GM18526 (cell line): ENCODE data around the gene ADARB2.

Source experiments
- POLR2A ChIP-seq: IDR thresholded peaks from 3 replicates; pipeline ENCODE4 v1.6.1; 2011; ENCODE audit not compliant: insufficient read length; ENCODE audit errors: extremely low read depth

ADARB2 gene

GRCh38 chr10:1425879-1426278, 311.4 kb downstream of the ADARB2 start:
- no peak for TF ChIP-seq POLR2A

GRCh38 chr10:1424648-1425047, 312.7 kb downstream of the ADARB2 start:
- no peak for TF ChIP-seq POLR2A

DNA sequence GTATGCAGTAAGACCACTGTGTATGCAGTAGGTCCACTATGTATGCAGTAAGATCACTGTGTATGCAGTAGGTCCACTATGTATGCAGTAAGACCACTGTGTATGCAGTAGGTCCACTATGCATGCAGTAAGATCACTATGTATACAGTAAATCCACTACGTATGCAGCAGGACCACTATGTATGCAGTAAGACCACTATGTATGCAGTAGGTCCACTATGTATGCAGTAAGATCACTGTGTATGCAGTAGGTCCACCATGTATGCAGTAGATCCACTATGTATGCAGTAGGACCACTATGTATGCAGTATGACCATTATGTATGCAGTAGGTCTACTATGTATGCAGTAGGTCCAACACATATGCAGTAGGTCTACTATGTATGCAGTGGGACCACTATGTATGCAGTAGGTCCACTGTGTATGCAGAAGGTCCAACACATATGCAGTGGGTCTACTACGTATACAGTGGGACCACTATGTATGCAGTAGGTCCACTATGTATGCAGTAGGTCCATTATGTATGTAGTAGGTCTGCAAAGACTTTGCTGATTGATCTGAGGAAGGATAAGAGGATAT, 313.6 kb downstream of the ADARB2 start:
- no peak for TF ChIP-seq POLR2A

- TF ChIP-seq POLR2A, result no peak
Observed at GRCh38 chr10:1422275-1422674, 315.1 kb downstream of the ADARB2 start.

DNA sequence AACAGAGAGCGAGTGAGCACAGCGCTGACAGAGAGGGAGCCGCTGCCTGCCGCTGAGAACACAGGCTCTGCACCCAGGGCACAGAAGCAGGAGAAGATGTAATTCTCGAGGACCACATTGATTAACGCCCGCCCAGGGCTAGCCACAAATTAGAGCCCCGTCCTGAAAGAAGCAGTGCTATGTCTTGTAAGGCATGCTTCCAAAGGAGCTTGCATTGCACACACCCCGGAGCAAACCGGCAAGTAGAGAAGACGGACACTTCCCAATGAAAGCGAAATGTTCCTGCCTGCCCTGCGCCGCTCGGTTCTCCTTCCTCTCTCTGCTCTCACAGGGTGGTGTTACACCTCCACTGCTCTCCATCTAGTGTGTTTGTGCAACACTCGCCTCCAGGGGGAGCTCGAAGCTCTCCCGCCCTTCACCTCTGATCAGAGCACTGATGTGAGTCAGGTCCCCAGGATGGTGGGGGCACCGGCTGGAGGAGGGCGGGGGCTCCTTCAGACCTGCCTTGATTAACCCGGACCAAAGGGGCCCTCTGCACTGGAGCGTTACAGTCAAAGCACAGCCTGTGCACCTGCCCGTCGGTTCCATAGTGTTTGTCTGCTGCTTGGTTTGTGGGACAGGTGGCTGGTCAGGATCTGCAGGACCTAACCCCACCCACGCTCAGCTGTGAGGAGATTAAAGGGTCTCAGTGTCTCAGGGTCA, 316.5 kb downstream of the ADARB2 start:
- TF ChIP-seq POLR2A, result no peak

DNA sequence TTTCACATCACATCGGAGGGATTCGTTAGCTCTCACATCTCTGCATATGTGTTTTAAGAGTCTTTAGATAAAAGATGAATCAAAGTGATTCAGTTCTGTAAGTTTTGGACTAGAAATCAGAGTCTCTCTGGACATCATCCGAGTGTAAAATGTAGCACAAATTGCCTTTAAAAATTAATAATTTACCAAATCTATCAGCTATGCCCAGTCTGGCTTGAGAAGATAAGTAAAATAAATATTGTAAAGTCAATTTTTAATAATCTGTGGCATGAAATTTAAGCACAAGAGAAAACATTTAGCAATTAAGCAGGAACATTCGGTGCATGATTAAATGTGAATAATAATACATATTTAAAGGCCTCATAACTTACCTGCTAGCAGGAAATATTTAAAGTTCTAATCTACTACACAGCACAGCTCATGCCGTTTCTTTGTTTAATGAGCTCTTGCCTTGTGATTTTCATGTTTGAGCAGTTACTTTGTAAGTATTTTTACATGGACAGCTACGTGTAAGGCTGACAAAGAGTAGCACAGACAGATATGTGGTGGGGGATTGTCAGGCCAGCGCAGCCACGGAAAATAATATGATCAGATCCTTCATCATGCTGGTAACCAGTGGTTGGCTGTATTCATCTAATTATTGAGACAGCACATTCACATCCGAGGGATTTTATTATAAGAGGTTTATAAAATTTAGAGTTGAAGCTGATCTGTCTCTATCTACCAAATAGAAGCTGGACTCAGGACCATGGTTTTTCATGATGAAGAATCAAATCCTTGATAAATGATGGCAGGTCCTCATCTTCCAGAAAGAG, 317.3 kb downstream of the ADARB2 start:
- no peak for TF ChIP-seq POLR2A

DNA sequence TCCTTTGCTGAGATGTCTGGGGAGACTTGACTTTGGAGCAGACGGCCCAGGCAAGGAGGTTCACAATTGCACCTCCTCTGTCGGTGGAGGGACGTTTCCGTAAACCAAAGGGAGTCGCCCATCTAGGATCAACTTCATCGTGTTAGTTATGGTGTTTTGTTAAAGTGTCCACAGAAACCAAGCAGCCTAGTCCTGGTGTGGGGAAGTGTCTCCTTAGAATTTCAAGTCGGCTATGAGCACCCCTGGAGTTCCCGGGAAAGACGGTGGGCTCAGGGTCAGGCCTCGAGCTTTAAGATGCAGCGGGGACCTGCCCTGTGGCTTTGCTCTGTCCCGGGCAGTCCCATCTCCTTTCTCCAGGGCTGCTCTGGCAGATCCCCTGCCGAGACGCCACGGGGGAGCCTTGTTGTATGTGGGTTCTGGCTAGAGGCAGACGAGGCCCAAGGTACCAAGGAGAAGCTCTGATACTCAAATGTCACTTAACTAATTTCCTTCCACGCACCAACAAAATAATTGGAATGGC, 319.2 kb downstream of the ADARB2 start:
- TF ChIP-seq POLR2A, result no peak

GRCh38 chr10:1417574-1417973, 319.8 kb downstream of the ADARB2 start:
- TF ChIP-seq POLR2A, result no peak

DNA sequence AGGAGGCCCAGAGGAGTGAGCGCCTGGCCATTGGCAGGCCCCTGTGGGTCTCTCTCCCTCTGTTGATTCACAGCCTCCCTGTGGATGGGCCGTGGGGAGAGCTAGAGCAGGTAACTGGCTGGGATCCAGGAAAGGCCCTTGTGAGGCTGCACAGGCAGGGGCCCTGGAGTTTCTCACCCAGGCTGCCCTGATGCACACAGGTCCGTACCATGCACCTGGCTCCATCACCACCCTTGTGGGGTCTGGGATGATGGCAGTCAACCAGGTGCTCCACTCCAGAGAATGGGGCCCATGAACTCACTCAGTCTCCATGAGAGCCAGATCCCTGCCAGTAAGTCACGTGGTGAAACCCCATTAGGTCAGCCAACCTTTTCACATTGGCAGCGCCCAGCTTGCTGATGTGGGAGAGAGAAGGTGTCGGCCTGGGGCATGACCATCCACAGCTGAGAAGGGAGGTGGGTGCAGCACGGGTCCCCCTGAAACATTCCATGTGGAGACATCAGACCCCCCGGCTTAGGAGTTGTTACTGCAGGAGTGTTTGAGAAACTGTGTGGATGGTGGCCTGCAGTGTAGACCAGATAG, 320.8 kb downstream of the ADARB2 start:
- no peak for TF ChIP-seq POLR2A

DNA sequence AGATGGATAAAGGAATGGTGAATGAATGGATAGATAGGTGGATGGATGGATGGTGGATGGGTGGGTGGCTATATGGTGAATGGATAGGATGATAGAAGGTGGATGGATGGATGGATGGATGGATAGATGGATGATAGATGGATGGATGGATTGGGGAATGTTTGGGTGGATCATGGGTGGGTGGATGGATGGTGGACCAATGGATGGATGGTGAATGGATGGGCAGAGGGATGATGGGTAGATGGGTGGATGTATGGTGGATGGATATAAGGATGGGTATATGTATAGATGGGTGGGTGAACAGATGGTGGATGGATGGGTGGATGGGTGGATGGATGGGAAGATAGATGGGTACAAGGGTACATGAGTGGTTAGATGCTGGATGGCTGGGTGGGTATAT, 322.4 kb downstream of the ADARB2 start:
- TF ChIP-seq POLR2A, result no peak

DNA sequence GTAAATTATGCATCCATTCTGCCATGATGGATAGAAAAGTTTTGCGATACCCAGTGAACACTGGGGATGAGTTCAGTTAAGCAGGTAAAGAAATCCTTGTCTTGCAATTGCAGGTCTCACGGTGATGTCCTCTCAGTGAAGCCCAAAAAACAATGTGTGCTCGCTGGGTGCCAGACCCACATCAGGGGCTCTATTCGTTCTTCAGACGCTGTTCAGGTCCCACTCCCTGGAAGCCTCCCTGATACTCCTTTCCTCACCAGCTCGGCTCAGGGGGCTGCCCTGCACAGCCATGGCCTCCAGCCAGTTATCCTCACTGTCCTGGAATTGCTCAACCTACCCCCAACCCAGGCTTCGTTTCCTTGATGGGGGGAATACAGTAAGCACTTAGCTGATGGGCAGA, 323.5 kb downstream of the ADARB2 start:
- TF ChIP-seq POLR2A, result no peak

GRCh38 chr10:1413256-1413655, 324.1 kb downstream of the ADARB2 start:
- no peak for TF ChIP-seq POLR2A

GRCh38 chr10:1412531-1413189, 324.7 kb downstream of the ADARB2 start:
- no peak for TF ChIP-seq POLR2A

DNA sequence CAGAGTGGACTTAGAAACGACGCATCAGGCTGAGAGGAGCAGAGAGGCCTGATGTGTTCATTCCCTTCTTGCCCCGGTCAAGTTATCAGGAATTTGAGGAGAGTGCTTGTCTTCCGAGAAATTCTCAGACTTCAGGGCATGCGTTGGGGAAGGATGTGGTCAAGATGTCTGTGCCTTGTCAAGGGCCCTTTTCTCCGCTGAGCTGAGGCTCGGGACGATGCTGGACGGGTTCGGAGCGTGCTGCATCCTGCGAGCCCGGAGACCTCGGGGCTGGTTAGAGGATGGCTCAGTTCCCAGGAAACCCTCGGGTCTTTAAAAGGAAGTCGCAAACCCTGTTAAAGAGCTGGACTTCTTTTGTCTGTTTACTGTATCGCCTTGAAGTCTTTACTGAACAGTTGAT, 325.4 kb downstream of the ADARB2 start:
- no peak for TF ChIP-seq POLR2A

GRCh38 chr10:1411451-1411850, 325.9 kb downstream of the ADARB2 start:
- TF ChIP-seq POLR2A, result no peak

GRCh38 chr10:1410469-1411395, 326.6 kb downstream of the ADARB2 start:
- TF ChIP-seq POLR2A, result no peak
